GM21717 (cell line): ENCODE data around the gene SNX15.
A peak's percentile ranks its signal among the peaks of the same experiment; 100 is the strongest.
"Not testable (repeated sequence)": the region's sequence is repeated elsewhere in the genome, so short reads cannot be mapped to it uniquely, and the experiment has no call there.

ENCODE experiments used
- ATAC-seq: cut with Tn5 transposase; IDR thresholded peaks from one replicate; pipeline ENCODE4 v1.9.1; 2021; ENCODE audit warnings: mild to moderate bottlenecking, moderate library complexity; ENCODE audit not compliant: unreplicated experiment

The SNX15 gene

DNA sequence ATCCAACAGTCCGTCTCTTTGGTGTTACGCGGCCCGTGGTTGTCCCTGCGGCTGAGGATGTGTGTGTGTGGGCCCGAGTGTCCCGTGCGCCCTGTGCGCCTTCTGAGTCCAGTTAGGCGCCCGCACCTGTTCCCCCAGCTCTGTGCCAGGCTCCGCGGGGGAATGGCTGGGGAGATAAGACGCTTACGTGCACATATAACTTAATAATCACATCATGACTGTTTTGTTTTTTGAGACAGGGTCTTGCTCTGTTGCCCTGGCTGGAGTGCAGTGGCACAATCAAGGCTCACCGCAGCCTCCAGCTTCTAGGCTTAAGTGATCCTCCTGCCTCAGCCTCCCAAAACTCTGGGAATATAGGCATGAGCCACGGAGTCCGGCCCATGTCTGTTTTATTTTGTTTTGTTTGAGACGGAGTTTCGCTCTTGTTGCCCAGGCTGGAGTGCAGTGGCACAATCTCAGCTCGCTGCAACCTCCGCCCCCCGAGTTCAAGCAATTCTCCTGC, 12.5 kb upstream of the SNX15 start:
- no peak for ATAC-seq

- ATAC-seq = no peak
Observed at GRCh38 chr11:65016705-65017104, 10.5 kb upstream of the SNX15 start.

DNA sequence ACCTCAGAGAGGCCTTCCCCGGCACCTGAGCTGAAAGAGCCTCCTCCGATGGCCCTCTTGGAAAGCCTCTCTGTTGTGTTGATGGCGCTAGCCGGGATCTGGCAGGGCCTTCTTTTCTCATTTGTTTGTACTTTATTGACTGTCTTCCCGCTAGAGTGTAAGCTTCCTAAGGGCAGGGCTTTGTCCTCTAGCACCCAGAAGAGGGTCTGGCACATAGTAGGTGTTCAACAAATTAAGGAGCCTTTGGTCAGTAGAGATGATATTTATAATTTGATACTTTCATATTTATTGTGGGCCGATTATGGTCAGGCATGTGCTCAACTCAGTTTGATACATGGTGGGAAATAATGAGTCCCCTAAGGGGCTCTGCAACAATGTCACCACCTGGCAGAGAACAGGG, 9.3 kb upstream of the SNX15 start:
- ATAC-seq = no peak

DNA sequence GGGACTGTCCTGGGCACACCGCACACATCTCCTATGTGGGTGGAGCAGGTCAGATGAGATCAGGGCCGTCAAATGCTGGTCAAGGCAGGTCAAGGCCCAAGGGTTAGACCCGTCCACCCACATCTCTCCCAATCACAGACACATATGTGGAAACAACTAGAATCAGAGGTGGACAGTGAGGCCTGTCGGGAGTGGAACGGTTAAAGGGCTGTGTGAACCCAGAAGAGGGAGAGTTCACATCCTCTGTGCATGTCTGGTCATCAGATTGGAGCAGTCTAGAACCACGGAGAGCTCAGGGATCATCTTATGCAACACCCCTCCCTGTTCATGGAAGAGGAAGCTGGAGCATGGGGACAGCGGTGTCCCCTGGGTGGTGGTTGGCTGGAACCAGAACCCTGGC, 7.4 kb upstream of the SNX15 start:
- ATAC-seq = no peak

GRCh38 chr11:65021003-65021402, 6.2 kb upstream of the SNX15 start:
- ATAC-seq = no peak

GRCh38 chr11:65021509-65021908, 5.7 kb upstream of the SNX15 start:
- ATAC-seq = no peak

GRCh38 chr11:65023502-65023901, 3.7 kb upstream of the SNX15 start:
- ATAC-seq = not testable (repeated sequence)

GRCh38 chr11:65026810-65027209, 429 bp upstream of the SNX15 start:
- no peak for ATAC-seq

- ATAC-seq = no peak
Observed at GRCh38 chr11:65032216-65032615, 5.0 kb downstream of the SNX15 start.

DNA sequence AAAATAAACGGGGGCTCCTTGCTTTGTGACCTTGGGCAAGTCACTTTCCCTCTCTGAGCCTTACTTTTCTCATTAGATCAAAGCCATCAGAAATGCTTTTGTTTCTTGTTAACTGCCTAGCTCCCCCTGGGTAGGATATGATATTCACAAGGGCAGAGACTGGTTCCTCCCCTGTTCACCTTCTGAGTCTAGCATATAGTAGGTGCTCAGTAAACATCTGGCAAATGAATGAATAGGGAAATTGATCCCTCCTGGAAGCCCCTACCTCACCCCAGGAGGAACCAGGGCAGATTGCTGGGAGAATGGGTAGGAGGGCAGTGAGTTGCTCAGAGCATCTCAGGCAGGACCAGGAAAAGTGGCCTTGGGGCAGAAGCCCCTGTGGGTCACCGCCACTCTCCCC, 7.2 kb downstream of the SNX15 start:
- no peak for ATAC-seq

DNA sequence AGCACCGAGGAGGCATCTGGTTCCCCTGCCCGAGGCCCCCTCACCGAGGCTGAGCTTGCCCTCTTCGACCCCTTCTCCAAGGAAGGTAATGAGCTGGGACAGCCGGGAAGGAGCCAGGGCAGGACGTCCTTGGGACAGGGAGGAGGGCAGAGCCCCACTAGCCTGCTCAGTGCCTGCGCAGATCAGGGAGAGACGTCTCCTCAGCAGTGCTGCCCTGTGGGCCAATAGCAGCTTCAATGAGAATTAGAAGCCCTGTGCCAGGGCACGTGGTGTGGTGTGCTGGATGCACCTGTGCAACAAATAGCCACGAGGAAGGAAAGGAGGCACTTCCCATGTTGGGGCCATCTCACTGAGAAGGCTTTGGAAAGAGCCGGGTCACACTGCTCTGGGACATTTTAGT, 8.3 kb downstream of the SNX15 start:
- no peak for ATAC-seq

GRCh38 chr11:65036931-65037330, 9.7 kb downstream of the SNX15 start:
- no peak for ATAC-seq

GRCh38 chr11:65040520-65040846, 13.2 kb downstream of the SNX15 start:
- no peak for ATAC-seq

- peak; percentile 75 for ATAC-seq
Observed at GRCh38 chr11:65040847-65041622, 13.8 kb downstream of the SNX15 start, which contains the start of gene SAC3D1. TSS of gene SAC3D1 (plus strand) at chr11:65041210. CDS start at chr11:65041293, 83 bp downstream.

DNA sequence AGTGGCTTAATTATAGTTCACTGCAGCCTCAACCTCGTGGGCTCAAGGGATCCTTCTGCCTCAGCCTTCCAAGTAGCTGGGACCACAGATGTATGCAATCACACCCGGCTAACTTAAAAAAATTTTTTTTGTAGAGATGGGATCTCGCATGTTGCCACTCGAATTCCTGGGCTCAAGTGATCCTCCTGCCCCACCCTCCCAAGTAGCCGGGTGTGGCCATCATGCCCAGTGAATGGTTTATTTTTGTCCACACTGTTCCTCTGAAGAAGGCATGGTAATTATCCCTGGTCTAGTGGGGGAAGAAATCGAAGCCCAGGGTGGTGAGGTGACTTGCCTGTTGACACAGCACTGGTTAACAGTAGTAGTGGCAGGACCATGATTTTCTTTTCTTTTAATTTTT, 15.7 kb downstream of the SNX15 start:
- no peak for ATAC-seq

- ATAC-seq = no peak
Observed at GRCh38 chr11:65043881-65044501, 16.8 kb downstream of the SNX15 start.

DNA sequence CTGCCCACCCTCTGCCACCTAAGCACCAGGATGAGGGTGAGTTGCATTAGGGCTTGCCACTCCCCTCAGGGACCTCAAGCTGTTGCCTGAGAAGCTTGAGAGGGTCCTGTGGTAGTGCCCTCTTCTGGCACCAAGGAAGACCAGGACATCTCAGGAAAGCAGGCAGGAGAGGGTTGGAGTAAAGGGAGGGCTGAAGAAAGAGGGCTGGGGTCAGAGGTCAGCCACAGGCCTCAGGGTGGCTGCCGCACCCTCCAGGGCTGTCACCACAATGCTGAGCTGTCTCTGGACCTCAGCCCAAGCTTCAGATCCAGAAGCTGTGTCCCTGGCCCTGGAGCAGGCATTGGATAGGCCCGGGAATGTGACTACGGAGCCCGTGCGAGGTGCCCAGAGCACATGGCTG, 17.8 kb downstream of the SNX15 start:
- no peak for ATAC-seq

GRCh38 chr11:65045728-65046127, 18.5 kb downstream of the SNX15 start:
- no peak for ATAC-seq

- ATAC-seq = no peak
Observed at GRCh38 chr11:65047581-65048422, 20.6 kb downstream of the SNX15 start.

GRCh38 chr11:65051398-65051858, 24.2 kb downstream of the SNX15 start:
- no peak for ATAC-seq

DNA sequence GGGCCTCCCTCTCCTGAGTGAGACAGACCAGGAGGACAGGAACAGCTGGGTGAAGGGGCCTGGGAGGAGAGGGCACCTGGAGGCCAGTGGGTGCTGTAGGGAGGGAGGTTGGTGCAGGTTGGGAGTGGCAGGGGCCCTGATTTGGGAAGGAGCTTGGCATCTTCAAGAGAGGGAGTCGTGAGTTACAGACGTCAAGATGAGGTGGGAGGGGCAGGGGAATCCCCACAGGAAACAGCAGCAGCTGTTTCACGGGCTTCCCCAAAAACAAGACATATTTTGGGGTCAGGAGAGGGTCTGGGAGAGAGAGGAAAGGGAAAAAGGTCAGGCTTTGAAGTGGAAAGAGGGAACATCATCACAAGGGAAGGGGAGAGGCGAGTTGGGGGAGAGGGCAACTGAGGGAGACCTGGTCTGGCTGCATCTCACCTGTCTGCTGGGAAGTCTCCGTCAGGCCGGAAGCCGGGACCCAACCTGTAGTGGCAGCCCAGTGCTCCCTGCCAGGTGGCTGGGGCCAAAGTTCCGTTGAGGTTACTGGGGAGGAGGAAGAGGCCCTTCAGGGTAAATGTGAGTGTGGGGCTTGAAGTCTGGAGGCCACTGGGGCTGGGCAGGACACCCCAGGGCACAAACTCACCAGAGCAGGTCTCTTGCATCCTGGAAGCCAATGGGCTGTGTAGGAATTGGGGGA, 26.7 kb downstream of the SNX15 start:
- ATAC-seq = no peak
